ENCODE data around the gene ST6GAL1.

- TF ChIP-seq SUZ12 (IDR thresholded peaks at IDR 0.05; ENCODE audit: extremely low read depth, insufficient read depth, insufficient read length) (no peak), YY1 (IDR thresholded peaks at IDR 0.05; ENCODE audit: insufficient read depth, insufficient read length) (no peak)
Measured at GRCh38 chr3:187084126-187084525, 153.8 kb downstream of the ST6GAL1 start.
